ENCODE measurements around the gene CLEC16A. TPM values are rescaled to one million over a fixed set of nuclear protein-coding genes. Genes with fewer than 3 reads are reported as not detected.

CLEC16A gene
- polyA plus RNA-seq, 1 experiment, result 11.9 TPM

GRCh38 chr16:11084876-11085485 is 140.6 kb downstream of the CLEC16A start:
- Histone ChIP-seq H3K9me3 (ENCODE audit: control insufficient read depth, insufficient read depth, low read length) (no peaks in the 10 kb centered on the region; the same call in 1 of the 2 replicates), H3K4me3 (ENCODE audit: low read depth, low read length) (no peak overlapping the region), H3K27ac (ENCODE audit: low read depth, low read length) (peak overlapping the region; percentile 94), H3K27me3 (ENCODE audit: control insufficient read depth, insufficient read depth, low read length) (no peaks in the 10 kb centered on the region)
- POLR2A ChIA-PET, result interaction anchor here (0.7 kb wide), 1 partner anchor 15 kb away, joined by 3 read pairs; no protein-coding TSS in a partner anchor
- DNase-seq (ENCODE audit: low read depth, low spot score), result no peak
- CTCF ChIA-PET, result no interaction called here
- no peak for TF ChIP-seq CTCF (IDR thresholded peaks at IDR 0.05; ENCODE audit: low read depth, low read length)

- ChIA-PET CTCF (no interaction called here), POLR2A (no interaction called here)
- Histone ChIP-seq H3K9me3 (ENCODE audit: control insufficient read depth, insufficient read depth, low read length) (no peaks in the 10 kb centered on the region; the same call in 1 of the 2 replicates), H3K27ac (ENCODE audit: low read depth, low read length) (peak overlapping the region; percentile 47), H3K27me3 (ENCODE audit: control insufficient read depth, insufficient read depth, low read length) (no peaks in the 10 kb centered on the region), H3K4me3 (ENCODE audit: low read depth, low read length) (no peak overlapping the region)
- DNase-seq (ENCODE audit: low read depth, low spot score), result no peak
- TF ChIP-seq CTCF (IDR thresholded peaks at IDR 0.05; ENCODE audit: low read depth, low read length), result no peak
Measured at GRCh38 chr16:11085916-11086315, 141.6 kb downstream of the CLEC16A start.

- H3K27ac ChIP-seq (ENCODE audit: low read depth, low read length), result peak overlapping the region; percentile 57
- TF ChIP-seq CTCF (IDR thresholded peaks at IDR 0.05; ENCODE audit: low read depth, low read length), result no peak
- no peaks in the 10 kb centered on the region; the same call in 1 of the 2 replicates for H3K9me3 ChIP-seq (ENCODE audit: control insufficient read depth, insufficient read depth, low read length)
- DNase-seq (ENCODE audit: low read depth, low spot score), result no peak
- ChIA-PET CTCF (interaction anchor here (0.7 to 1.6 kb wide), 3 partner anchors 9 to 125 kb away, joined by 3 to 7 read pairs (median 4); no protein-coding TSS in a partner anchor), POLR2A (interaction anchor here (0.7 to 1.6 kb wide), 3 partner anchors 8 to 168 kb away, joined by 3 to 9 read pairs (median 3); partner anchors contain the start of gene SOCS1)
- H3K27me3 ChIP-seq (ENCODE audit: control insufficient read depth, insufficient read depth, low read length), result no peaks in the 10 kb centered on the region
- H3K4me3 ChIP-seq (ENCODE audit: low read depth, low read length), result no peak overlapping the region
Measured at GRCh38 chr16:11087691-11088073, 143.3 kb downstream of the CLEC16A start.

GRCh38 chr16:11088074-11088730 is 143.8 kb downstream of the CLEC16A start:
- CTCF ChIA-PET, result interaction anchor here (0.7 to 1.6 kb wide), 3 partner anchors 10 to 125 kb away, joined by 3 to 7 read pairs (median 4); no protein-coding TSS in a partner anchor

More at GRCh38 chr16:11088074-11088730, 143.8 kb downstream of the CLEC16A start:
- TF ChIP-seq CTCF (IDR thresholded peaks at IDR 0.05; ENCODE audit: low read depth, low read length), result no peak
- no peaks in the 10 kb centered on the region for H3K27me3 ChIP-seq (ENCODE audit: control insufficient read depth, insufficient read depth, low read length)
- DNase-seq (ENCODE audit: low read depth, low spot score), result no peak
- POLR2A ChIA-PET, result interaction anchor here (0.7 to 1.6 kb wide), 4 partner anchors 9 to 168 kb away, joined by 3 to 9 read pairs (median 3); partner anchors contain the start of gene SOCS1
- peak overlapping the region; percentile 57 for H3K27ac ChIP-seq (ENCODE audit: low read depth, low read length)
- no peaks in the 10 kb centered on the region; the same call in 1 of the 2 replicates for H3K9me3 ChIP-seq (ENCODE audit: control insufficient read depth, insufficient read depth, low read length)
- no peak overlapping the region for H3K4me3 ChIP-seq (ENCODE audit: low read depth, low read length)
